ENCODE results near the gene YJEFN3.

YJEFN3 gene

GRCh38 chr19:19540064-19540714, 11.5 kb downstream of the YJEFN3 start:
- H3K36me3 ChIP-seq (ENCODE audit: control insufficient read depth in 2 of 2, insufficient read depth in 1 of 2, low read length in 2 of 2) = peaks cover 0 to 5% of the 10 kb centered on the region in 2 experiments; a peak in 1 of 3 replicates
- no peaks in the 10 kb centered on the region for H3K9me3 ChIP-seq (ENCODE audit: control insufficient read depth, insufficient read depth, low read depth, low read length)
- ChIA-PET POLR2A (no interaction called here), CTCF (interaction anchor here (0.7 kb wide), 1 partner anchor 673 kb away, joined by 3 read pairs; no protein-coding TSS in a partner anchor)
- H3K27ac ChIP-seq (ENCODE audit: extremely low read depth, low read depth, low read length) = no peak overlapping the region
- TF ChIP-seq KLF8 (tag by site-specific recombination; IDR thresholded peaks at IDR 0.05) (peak; percentile 49; the same call in 1 of the 2 replicates), RBAK (tag by site-specific recombination; IDR thresholded peaks at IDR 0.05) (no peak), PATZ1 (tag by site-specific recombination; IDR thresholded peaks at IDR 0.05) (no peak), KLF1 (tag by site-specific recombination; IDR thresholded peaks at IDR 0.05) (peak; percentile 63), ZSCAN23 (tag by site-specific recombination; IDR thresholded peaks at IDR 0.05) (no peak), ZNF645 (tag by site-specific recombination; IDR thresholded peaks at IDR 0.05) (no peak), ZNF548 (tag by site-specific recombination; IDR thresholded peaks at IDR 0.05) (no peak), ZNF416 (tag by site-specific recombination; IDR thresholded peaks at IDR 0.05) (no peak), SP3 (tag by site-specific recombination; IDR thresholded peaks at IDR 0.05) (no peak)
- H3K4me3 ChIP-seq (ENCODE audit: low read depth, low read length) = no peak overlapping the region
- H3K4me1 ChIP-seq (ENCODE audit: control insufficient read depth, insufficient read depth, low read length) = no peaks in the 10 kb centered on the region; the same call in 1 of the 2 replicates

- H3K36me3 ChIP-seq (ENCODE audit: control insufficient read depth in 2 of 2, insufficient read depth in 1 of 2, low read length in 2 of 2) = no peaks in the 10 kb centered on the region
- no peak for TF ChIP-seq ZXDB (tag by site-specific recombination; IDR thresholded peaks at IDR 0.05)
- TF ChIP-seq ZNF670 (tag by site-specific recombination; IDR thresholded peaks at IDR 0.05; ENCODE audit: low read depth) = no peak
- TF ChIP-seq SP2 (tag by site-specific recombination; IDR thresholded peaks at IDR 0.05) = peak; percentile 47
- peak; percentile 48 for TF ChIP-seq SP3 (tag by site-specific recombination; IDR thresholded peaks at IDR 0.05)
- no peaks in the 10 kb centered on the region for H3K9me3 ChIP-seq (ENCODE audit: control insufficient read depth, insufficient read depth, low read depth, low read length)
- ChIA-PET CTCF (interaction anchor here (0.6 to 0.9 kb wide), 3 partner anchors 12 to 14 kb away, joined by 3 to 5 read pairs (median 3); no protein-coding TSS in a partner anchor), POLR2A (no interaction called here)
- no peaks in the 10 kb centered on the region; the same call in 1 of the 2 replicates for H3K4me1 ChIP-seq (ENCODE audit: control insufficient read depth, insufficient read depth, low read length)
- H3K27ac ChIP-seq (ENCODE audit: extremely low read depth, low read depth, low read length) = no peak overlapping the region
- H3K4me3 ChIP-seq (ENCODE audit: low read depth, low read length) = no peak overlapping the region
Measured at GRCh38 chr19:19540715-19541515, 12.2 kb downstream of the YJEFN3 start.

- Histone ChIP-seq H3K9me3 (ENCODE audit: control insufficient read depth, insufficient read depth, low read depth, low read length) (no peaks in the 10 kb centered on the region), H3K4me1 (ENCODE audit: control insufficient read depth, insufficient read depth, low read length) (no peaks in the 10 kb centered on the region; the same call in 1 of the 2 replicates), H3K36me3 (ENCODE audit: control insufficient read depth in 2 of 2, insufficient read depth in 1 of 2, low read length in 2 of 2) (no peaks in the 10 kb centered on the region), H3K4me3 (ENCODE audit: low read depth, low read length) (no peak overlapping the region), H3K27ac (ENCODE audit: extremely low read depth, low read depth, low read length) (no peak overlapping the region)
- TF ChIP-seq ZNF354C (tag by site-specific recombination; IDR thresholded peaks at IDR 0.05; ENCODE audit: borderline replicate concordance, low read depth) (no peak), ZFHX2 (tag by site-specific recombination; conservative IDR thresholded peaks at IDR 0.05) (peak; percentile 11; the same call in 1 of the 2 replicates), SP7 (tag by site-specific recombination; IDR thresholded peaks at IDR 0.05) (no peak), PATZ1 (tag by site-specific recombination; IDR thresholded peaks at IDR 0.05) (no peak)
- CTCF ChIA-PET = interaction anchor here (0.6 to 0.9 kb wide), 3 partner anchors 11 to 13 kb away, joined by 3 to 5 read pairs (median 3); no protein-coding TSS in a partner anchor
- POLR2A ChIA-PET = no interaction called here
Measured at GRCh38 chr19:19541616-19542015, 12.9 kb downstream of the YJEFN3 start.
